Activated gamma-delta T cell (primary cell): ENCODE data around the gene NELFA.

ENCODE experiments used
- DNase-seq: peaks from one replicate; lab custom pipeline; 2025; lab: John Stamatoyannopoulos, UW

NELFA gene

GRCh38 chr4:1982124-1983052, 26.4 kb downstream of the NELFA start:
- no peak for DNase-seq

GRCh38 chr4:1981251-1982058, 27.3 kb downstream of the NELFA start:
- DNase-seq, result no peak

GRCh38 chr4:1980561-1981041, 28.2 kb downstream of the NELFA start:
- no peak for DNase-seq

- no peak for DNase-seq
Measured at GRCh38 chr4:1979477-1980196, 29.1 kb downstream of the NELFA start.

GRCh38 chr4:1978741-1979476, 29.9 kb downstream of the NELFA start:
- DNase-seq, result no peak

- no peak for DNase-seq
Measured at GRCh38 chr4:1978226-1978625, 30.5 kb downstream of the NELFA start.

GRCh38 chr4:1976416-1977352, 32.1 kb downstream of the NELFA start:
- no peak for DNase-seq

- no peak for DNase-seq
Measured at GRCh38 chr4:1975880-1976279, 32.9 kb downstream of the NELFA start.

- no peak for DNase-seq
Measured at GRCh38 chr4:1975391-1975801, 33.4 kb downstream of the NELFA start.

GRCh38 chr4:1974840-1975239, 33.9 kb downstream of the NELFA start:
- DNase-seq, result no peak

- no peak for DNase-seq
Measured at GRCh38 chr4:1973661-1974060, 35.1 kb downstream of the NELFA start.

- DNase-seq, result no peak
Measured at GRCh38 chr4:1973218-1973617, 35.6 kb downstream of the NELFA start.

- DNase-seq, result no peak
Measured at GRCh38 chr4:1972414-1972813, 36.4 kb downstream of the NELFA start.

- DNase-seq, result no peak
Measured at GRCh38 chr4:1971456-1972200, 37.1 kb downstream of the NELFA start.

- DNase-seq, result no peak
Measured at GRCh38 chr4:1970926-1971325, 37.8 kb downstream of the NELFA start.

GRCh38 chr4:1969928-1970723, 38.6 kb downstream of the NELFA start:
- DNase-seq, result no peak

- no peak for DNase-seq
Measured at GRCh38 chr4:1968686-1969295, 40.0 kb downstream of the NELFA start.

GRCh38 chr4:1967512-1968149, 41.1 kb downstream of the NELFA start:
- no peak for DNase-seq
